DOHH2 (cell line): ENCODE measurements around the gene ARID3B.

ENCODE experiments used
- H3F3A ChIP-seq: fragments of 200-600 bp; sonication (generic), shearing (Covaris generic); 2 replicates; pipeline ENCODE4 v1.6.0; 2016; ENCODE audit warnings: antibody characterized with exemption, mild to moderate bottlenecking; ENCODE audit not compliant: control insufficient read depth, insufficient read depth
- H3K27ac ChIP-seq: fragments of 200-600 bp; sonication (generic); 2 replicates; pipeline ENCODE4 v1.5.1; 2014; ENCODE audit warnings: low read depth, mild to moderate bottlenecking, low read length, moderate library complexity
- H3K27me3 ChIP-seq: fragments of 200-600 bp; sonication (generic); 2 replicates; pipeline ENCODE4 v1.6.1; 2014; ENCODE audit warnings: mild to moderate bottlenecking, low read length, mixed read lengths; ENCODE audit not compliant: control insufficient read depth
- H3K36me3 ChIP-seq: fragments of 200-600 bp; sonication (generic); 2 replicates; pipeline ENCODE4 v1.6.1; 2014; ENCODE audit warnings: mild to moderate bottlenecking, low read length, moderate library complexity, mixed read lengths; ENCODE audit not compliant: control insufficient read depth
- H3K4me1 ChIP-seq: fragments of 200-600 bp; sonication (generic); 2 replicates; pipeline ENCODE4 v1.6.1; 2014; ENCODE audit warnings: mild to moderate bottlenecking, low read length, mixed read lengths; ENCODE audit not compliant: control insufficient read depth
- H3K4me2 ChIP-seq: fragments of 200-600 bp; sonication (generic); 2 replicates; pipeline ENCODE4 v1.6.0; 2014; ENCODE audit warnings: mild to moderate bottlenecking, low read length, moderate library complexity
- H3K4me3 ChIP-seq: fragments of 200-600 bp; sonication (generic); 2 replicates; pipeline ENCODE4 v1.5.1; 2014; ENCODE audit warnings: mild to moderate bottlenecking, low read length, mixed read lengths
- H3K79me2 ChIP-seq: fragments of 200-600 bp; sonication (generic); 2 replicates; pipeline ENCODE4 v1.6.1; 2014; ENCODE audit warnings: mild to moderate bottlenecking, low read length, mixed read lengths; ENCODE audit not compliant: control insufficient read depth
- H3K9me2 ChIP-seq: fragments of 200-600 bp; sonication (generic); replicated peaks from 2 replicates; pipeline ENCODE4 v1.6.1; 2014; ENCODE audit warnings: mild to moderate bottlenecking, low read length, mixed read lengths; ENCODE audit not compliant: control insufficient read depth
- H3K9me3 ChIP-seq: fragments of 200-600 bp; sonication (generic); 2 replicates; pipeline ENCODE4 v1.6.1; 2014; ENCODE audit warnings: antibody characterized with exemption, low read length, mixed read lengths; ENCODE audit not compliant: control insufficient read depth, insufficient read depth
- H4K20me1 ChIP-seq: fragments of 200-600 bp; sonication (generic); 2 replicates; pipeline ENCODE4 v1.6.0; 2014; ENCODE audit warnings: low read depth, mild to moderate bottlenecking, antibody characterized with exemption, low read length, moderate library complexity; ENCODE audit not compliant: control insufficient read depth, insufficient read depth
- CTCF ChIP-seq: fragments of 200-600 bp; sonication (generic); IDR thresholded peaks from one replicate; pipeline ENCODE4 v1.5.1; 2014; ENCODE audit warnings: antibody characterized with exemption, mild to moderate bottlenecking, low read depth, low read length; ENCODE audit not compliant: poor library complexity, severe bottlenecking
- EZH2phosphoT487 ChIP-seq: fragments of 200-600 bp; sonication (generic); IDR thresholded peaks from 2 replicates; pipeline ENCODE4 v1.6.1; 2017; ENCODE audit warnings: borderline replicate concordance, mild to moderate bottlenecking, antibody characterized with exemption, low read length, moderate library complexity, mixed read lengths

ARID3B gene

GRCh38 chr15:74622758-74623157, 81.7 kb downstream of the ARID3B start:
- peaks cover 6% of the 10 kb centered on the region for H3K4me1 ChIP-seq
- H3K4me3 ChIP-seq: no peak overlapping the region
- H3K9me3 ChIP-seq: no peaks in the 10 kb centered on the region
- no peak for TF ChIP-seq CTCF
- no peak overlapping the region for H3K27ac ChIP-seq
- H3K79me2 ChIP-seq: peaks cover 60% of the 10 kb centered on the region
- no peaks in the 10 kb centered on the region for H3K27me3 ChIP-seq
- peaks cover 97% of the 10 kb centered on the region for H3K36me3 ChIP-seq
- no peak overlapping the region for H3K4me2 ChIP-seq
- H3F3A ChIP-seq: no peaks in the 10 kb centered on the region
- H4K20me1 ChIP-seq: peaks cover 28% of the 10 kb centered on the region
- no peaks in the 10 kb centered on the region for H3K9me2 ChIP-seq

GRCh38 chr15:74624020-74624602, 83.1 kb downstream of the ARID3B start:
- Histone ChIP-seq H3K9me3 (no peaks in the 10 kb centered on the region), H3K4me1 (peaks cover 4% of the 10 kb centered on the region; the same call in 1 of the 2 replicates), H3K36me3 (peaks cover 100% of the 10 kb centered on the region), H3K4me2 (no peak overlapping the region), H4K20me1 (peaks cover 18% of the 10 kb centered on the region), H3K27me3 (no peaks in the 10 kb centered on the region), H3K9me2 (no peaks in the 10 kb centered on the region), H3K27ac (no peak overlapping the region), H3K4me3 (no peak overlapping the region), H3K79me2 (peaks cover 46% of the 10 kb centered on the region), H3F3A (no peaks in the 10 kb centered on the region)
- TF ChIP-seq CTCF: no peak
- TF ChIP-seq EZH2phosphoT487: no peak

GRCh38 chr15:74625693-74626092, 84.7 kb downstream of the ARID3B start:
- H3K9me2 ChIP-seq: no peaks in the 10 kb centered on the region
- no peak overlapping the region for H3K4me3 ChIP-seq
- H3F3A ChIP-seq: no peaks in the 10 kb centered on the region
- H3K27ac ChIP-seq: no peak overlapping the region
- peaks cover 97% of the 10 kb centered on the region for H3K36me3 ChIP-seq
- peaks cover 9% of the 10 kb centered on the region for H3K4me1 ChIP-seq
- H4K20me1 ChIP-seq: peaks cover 18% of the 10 kb centered on the region
- no peak overlapping the region for H3K4me2 ChIP-seq
- no peaks in the 10 kb centered on the region for H3K27me3 ChIP-seq
- H3K79me2 ChIP-seq: peaks cover 31% of the 10 kb centered on the region
- no peak for TF ChIP-seq EZH2phosphoT487
- no peaks in the 10 kb centered on the region for H3K9me3 ChIP-seq

- no peak overlapping the region for H3K4me2 ChIP-seq
- TF ChIP-seq CTCF (no peak), EZH2phosphoT487 (no peak)
- H3K36me3 ChIP-seq: peaks cover 97% of the 10 kb centered on the region
- H3K27me3 ChIP-seq: no peaks in the 10 kb centered on the region
- no peak overlapping the region for H3K27ac ChIP-seq
- peaks cover 9% of the 10 kb centered on the region for H3K4me1 ChIP-seq
- H3K79me2 ChIP-seq: peaks cover 25% of the 10 kb centered on the region
- no peaks in the 10 kb centered on the region for H3K9me3 ChIP-seq
- peaks cover 16% of the 10 kb centered on the region for H4K20me1 ChIP-seq
- H3F3A ChIP-seq: peaks cover 2% of the 10 kb centered on the region; the same call in 1 of the 2 replicates
- H3K9me2 ChIP-seq: no peaks in the 10 kb centered on the region
- H3K4me3 ChIP-seq: no peak overlapping the region
Observed at GRCh38 chr15:74626336-74626735, 85.3 kb downstream of the ARID3B start.
